Measurements from ENCODE around the gene MPPED1.

MPPED1 gene

GRCh38 chr22:43387815-43388214 is 24.0 kb upstream of the MPPED1 start:
- TF ChIP-seq CTCF (IDR thresholded peaks at IDR 0.05; ENCODE audit: low read length, missing control alignments) = no peak
- no peak overlapping the region for H3K4me3 ChIP-seq (replicated peaks; ENCODE audit: low read depth, low read length)
- DNase-seq (ENCODE audit: low read depth) = no peak

GRCh38 chr22:43388420-43388851 is 23.4 kb upstream of the MPPED1 start:
- peak; percentile 66 for DNase-seq (ENCODE audit: low read depth)
- H3K4me3 ChIP-seq (replicated peaks; ENCODE audit: low read depth, low read length) = no peak overlapping the region
- peak; percentile 91 for TF ChIP-seq CTCF (IDR thresholded peaks at IDR 0.05; ENCODE audit: low read length, missing control alignments)

GRCh38 chr22:43389227-43389836 is 22.5 kb upstream of the MPPED1 start:
- no peak for DNase-seq (ENCODE audit: low read depth)
- H3K4me3 ChIP-seq (replicated peaks; ENCODE audit: low read depth, low read length) = no peak overlapping the region
- no peak for TF ChIP-seq CTCF (IDR thresholded peaks at IDR 0.05; ENCODE audit: low read length, missing control alignments)

GRCh38 chr22:43390166-43390565 is 21.6 kb upstream of the MPPED1 start:
- DNase-seq (ENCODE audit: low read depth) = no peak
- no peak for TF ChIP-seq CTCF (IDR thresholded peaks at IDR 0.05; ENCODE audit: low read length, missing control alignments)

GRCh38 chr22:43390872-43391271 is 20.9 kb upstream of the MPPED1 start:
- TF ChIP-seq CTCF (IDR thresholded peaks at IDR 0.05; ENCODE audit: low read length, missing control alignments) = no peak
- DNase-seq (ENCODE audit: low read depth) = no peak
- no peak overlapping the region for H3K4me3 ChIP-seq (replicated peaks; ENCODE audit: low read depth, low read length)

More at GRCh38 chr22:43390166-43390565, 21.6 kb upstream of the MPPED1 start:
- no peak overlapping the region for H3K4me3 ChIP-seq (replicated peaks; ENCODE audit: low read depth, low read length)

GRCh38 chr22:43391306-43391705 is 20.5 kb upstream of the MPPED1 start:
- TF ChIP-seq CTCF (IDR thresholded peaks at IDR 0.05; ENCODE audit: low read length, missing control alignments) = no peak
- no peak for DNase-seq (ENCODE audit: low read depth)
- no peak overlapping the region for H3K4me3 ChIP-seq (replicated peaks; ENCODE audit: low read depth, low read length)

- no peak for DNase-seq (ENCODE audit: low read depth)
- no peak for TF ChIP-seq CTCF (IDR thresholded peaks at IDR 0.05; ENCODE audit: low read length, missing control alignments)
- H3K4me3 ChIP-seq (replicated peaks; ENCODE audit: low read depth, low read length) = no peak overlapping the region
Observed at GRCh38 chr22:43392385-43392989, 19.3 kb upstream of the MPPED1 start.
